PC-3 (cell line): ENCODE results near the gene DISC1. TPM values are rescaled to one million over a fixed set of nuclear protein-coding genes. Genes with fewer than 3 reads are reported as not detected.

Experiments
- ATAC-seq: fragments of 200-7000 bp; cut with Tn5 transposase; 2 replicates; pipeline ENCODE4 v1.9.1; 2020; ENCODE audit warnings: mild to moderate bottlenecking, moderate library complexity
- BruUV-seq: library from RNA; stranded (reverse); fragments of 400-500 nt; replicated peaks from 2 replicates; lab custom pipeline; 2021; lab: Mats Ljungman, UMichigan
- CTCF ChIA-PET: fragments of 300-600 bp; sonication (Branson Sonifier 250); formaldehyde crosslinking; loops from one replicate; lab custom pipeline; 2022; ENCODE audit warnings: antibody characterized with exemption; lab: Charles Lee
- POLR2A ChIA-PET: fragments of 300-600 bp; sonication (Branson Sonifier 250); formaldehyde crosslinking; loops from one replicate; lab custom pipeline; 2022; ENCODE audit warnings: antibody characterized with exemption; ENCODE audit not compliant: unreplicated experiment; lab: Charles Lee
- DNase-seq: peaks from one replicate; pipeline ENCODE4 v3.0.0-alpha.2; 2015
- H2AFZ ChIP-seq: fragments of 300-600 bp; sonication (generic); 2 replicates; pipeline ENCODE4 v1.6.0; 2016; ENCODE audit warnings: antibody characterized with exemption, low read length
- H3F3A ChIP-seq: fragments of 300-600 bp; sonication (generic); one replicate; pipeline ENCODE4 v1.6.0; 2017; ENCODE audit warnings: antibody characterized with exemption, low read length, control low read depth, mild to moderate bottlenecking; ENCODE audit not compliant: unreplicated experiment
- H3K27ac ChIP-seq: fragments of 300-600 bp; sonication (generic); 2 replicates; pipeline ENCODE4 v1.5.1; 2016; ENCODE audit warnings: mild to moderate bottlenecking, low read length
- H3K27me3 ChIP-seq: fragments of 300-600 bp; sonication (generic); 2 replicates; pipeline ENCODE4 v1.6.1; 2016; ENCODE audit warnings: low read length, mixed read lengths
- H3K36me3 ChIP-seq: fragments of 300-600 bp; sonication (generic); 2 replicates; pipeline ENCODE4 v1.6.1; 2016; ENCODE audit warnings: low read depth, mixed run types, low read length, mixed read lengths
- H3K4me1 ChIP-seq: fragments of 300-600 bp; sonication (generic); 2 replicates; pipeline ENCODE4 v1.5.1; 2016; ENCODE audit warnings: low read length; ENCODE audit not compliant: insufficient read depth
- H3K4me2 ChIP-seq: fragments of 300-600 bp; sonication (generic); 2 replicates; pipeline ENCODE4 v1.6.0; 2016; ENCODE audit warnings: low read length
- H3K4me3 ChIP-seq: fragments of 300-600 bp; sonication (generic); 2 replicates; pipeline ENCODE4 v1.5.1; 2016; ENCODE audit warnings: mild to moderate bottlenecking, low read length, mixed read lengths
- H3K79me2 ChIP-seq: fragments of 300-600 bp; sonication (generic); 2 replicates; pipeline ENCODE4 v1.6.1; 2017; ENCODE audit warnings: low read length, mixed read lengths
- H3K9ac ChIP-seq: fragments of 300-600 bp; sonication (generic); 2 replicates; pipeline ENCODE4 v1.6.0; 2016; ENCODE audit warnings: mild to moderate bottlenecking, low read length
- H3K9me2 ChIP-seq: fragments of 300-600 bp; sonication (generic); replicated peaks from 2 replicates; pipeline ENCODE4 v1.6.1; 2016; ENCODE audit warnings: mixed run types, low read length, mixed read lengths
- H3K9me3 ChIP-seq: fragments of 300-600 bp; sonication (generic); 2 replicates; pipeline ENCODE4 v1.6.1; 2016; ENCODE audit warnings: low read length, mixed read lengths
- H4K20me1 ChIP-seq: fragments of 300-600 bp; sonication (generic); 2 replicates; pipeline ENCODE4 v1.6.1; 2016; ENCODE audit warnings: low read length, mixed read lengths
- EZH2 ChIP-seq: fragments of 300-600 bp; sonication (generic); IDR thresholded peaks from one replicate; pipeline ENCODE4 v1.6.1; 2017; ENCODE audit warnings: antibody characterized with exemption, mild to moderate bottlenecking, low read length; ENCODE audit not compliant: unreplicated experiment
- EZH2phosphoT487 ChIP-seq: fragments of 300-600 bp; sonication (generic); IDR thresholded peaks from 2 replicates; pipeline ENCODE4 v1.6.1; 2018; ENCODE audit warnings: mild to moderate bottlenecking, antibody characterized with exemption, low read length, borderline replicate concordance
- intact Hi-C: fragments of 100-400 bp; cut with micrococcal nuclease; formaldehyde crosslinking; loops from 2 replicates; pipeline ENCODE4 v1.9.0; 2023
- total RNA-seq: library from RNA; depleted of rRNA; stranded (reverse); fragments of >200 nt; gene quantifications from 2 replicates; pipeline ENCODE4 v1.2.3, GENCODE V29; 2014
- TF ChIP-seq, protein P1 (sequence below): fragments of 300-600 bp; sonication (generic); conservative IDR thresholded peaks from 2 replicates; pipeline ENCODE4 v1.5.1; 2017; ENCODE audit warnings: antibody characterized with exemption, low read depth, mild to moderate bottlenecking, low read length

The DISC1 gene
- total RNA-seq, 1 experiment from 2014 or later, result 3.4 TPM

DNA sequence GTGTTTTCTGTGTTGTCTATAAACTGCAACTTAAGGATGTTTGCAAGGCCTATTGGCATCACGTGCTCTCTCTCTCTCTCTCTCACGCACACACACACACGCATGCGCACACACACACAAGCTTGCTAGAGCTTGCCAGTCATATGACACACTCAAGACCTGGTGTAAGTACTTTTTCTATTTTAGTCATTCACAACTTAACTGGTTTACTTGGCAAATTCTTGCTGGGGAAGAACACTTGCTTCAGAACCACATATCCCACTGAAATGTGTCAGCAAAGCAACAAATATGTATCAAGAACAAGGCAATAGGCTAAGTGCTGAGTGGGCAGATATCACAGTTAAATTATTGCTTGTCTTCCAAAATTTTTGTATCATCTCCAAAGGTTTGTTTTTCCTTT is 107.8 kb downstream of the DISC1 start:
- no peak overlapping the region for H3K9ac ChIP-seq
- intact Hi-C loops, result no loop called here
- H3K9me2 ChIP-seq, result peaks cover 4% of the 10 kb centered on the region; the same call in 1 of the 2 replicates
- no peak for DNase-seq
- BruUV-seq, result no TSS peak
- H3F3A ChIP-seq, result no peaks in the 10 kb centered on the region
- no peak overlapping the region for H3K4me3 ChIP-seq
- no peaks in the 10 kb centered on the region for H3K79me2 ChIP-seq
- H3K27me3 ChIP-seq, result no peaks in the 10 kb centered on the region
- no peaks in the 10 kb centered on the region for H3K36me3 ChIP-seq
- no peak overlapping the region for H3K27ac ChIP-seq
- H3K4me2 ChIP-seq, result no peak overlapping the region
- POLR2A ChIA-PET, result no interaction called here
- H3K9me3 ChIP-seq, result no peaks in the 10 kb centered on the region
- no peak for ATAC-seq
- CTCF ChIA-PET, result interaction anchor here (0.8 kb wide), 1 partner anchor 414 kb away, joined by 4 read pairs; no protein-coding TSS in a partner anchor
- no peaks in the 10 kb centered on the region for H3K4me1 ChIP-seq
- no peak overlapping the region for H2AFZ ChIP-seq
- H4K20me1 ChIP-seq, result no peaks in the 10 kb centered on the region
- TF ChIP-seq EZH2phosphoT487, result no peak
- TF ChIP-seq EZH2, result no peak
- TF ChIP-seq, protein P1, sequence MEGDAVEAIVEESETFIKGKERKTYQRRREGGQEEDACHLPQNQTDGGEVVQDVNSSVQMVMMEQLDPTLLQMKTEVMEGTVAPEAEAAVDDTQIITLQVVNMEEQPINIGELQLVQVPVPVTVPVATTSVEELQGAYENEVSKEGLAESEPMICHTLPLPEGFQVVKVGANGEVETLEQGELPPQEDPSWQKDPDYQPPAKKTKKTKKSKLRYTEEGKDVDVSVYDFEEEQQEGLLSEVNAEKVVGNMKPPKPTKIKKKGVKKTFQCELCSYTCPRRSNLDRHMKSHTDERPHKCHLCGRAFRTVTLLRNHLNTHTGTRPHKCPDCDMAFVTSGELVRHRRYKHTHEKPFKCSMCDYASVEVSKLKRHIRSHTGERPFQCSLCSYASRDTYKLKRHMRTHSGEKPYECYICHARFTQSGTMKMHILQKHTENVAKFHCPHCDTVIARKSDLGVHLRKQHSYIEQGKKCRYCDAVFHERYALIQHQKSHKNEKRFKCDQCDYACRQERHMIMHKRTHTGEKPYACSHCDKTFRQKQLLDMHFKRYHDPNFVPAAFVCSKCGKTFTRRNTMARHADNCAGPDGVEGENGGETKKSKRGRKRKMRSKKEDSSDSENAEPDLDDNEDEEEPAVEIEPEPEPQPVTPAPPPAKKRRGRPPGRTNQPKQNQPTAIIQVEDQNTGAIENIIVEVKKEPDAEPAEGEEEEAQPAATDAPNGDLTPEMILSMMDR, result no peak

DNA sequence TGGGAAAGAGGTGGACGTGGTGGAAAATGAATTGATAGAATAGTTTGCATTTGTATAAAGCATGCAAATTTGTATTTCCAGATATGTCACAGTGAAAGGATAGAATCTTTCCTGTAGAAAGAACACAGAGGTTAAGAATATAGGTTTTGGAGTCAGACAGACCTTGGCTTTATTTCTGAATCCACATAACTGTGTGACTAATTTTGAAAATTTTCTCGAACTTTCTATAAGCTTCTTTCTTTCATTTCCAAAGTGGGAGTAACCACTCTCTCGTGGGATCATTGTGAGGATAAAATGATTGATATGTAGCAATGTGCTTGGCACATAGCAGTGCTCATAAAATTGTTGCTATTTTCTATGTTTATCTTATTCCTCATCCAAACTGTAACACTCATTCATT is 108.8 kb downstream of the DISC1 start:
- Histone ChIP-seq H3K4me2 (no peak overlapping the region), H3K4me3 (no peak overlapping the region), H3K4me1 (no peaks in the 10 kb centered on the region), H3K9ac (no peak overlapping the region), H3K36me3 (no peaks in the 10 kb centered on the region), H3K79me2 (no peaks in the 10 kb centered on the region), H3K9me3 (no peaks in the 10 kb centered on the region), H3F3A (no peaks in the 10 kb centered on the region), H3K27me3 (no peaks in the 10 kb centered on the region), H3K9me2 (peaks cover 4% of the 10 kb centered on the region; the same call in 1 of the 2 replicates), H3K27ac (no peak overlapping the region), H4K20me1 (no peaks in the 10 kb centered on the region), H2AFZ (no peak overlapping the region)
- no peak for ATAC-seq
- DNase-seq, result no peak
- BruUV-seq, result no TSS peak
- intact Hi-C loops, result no loop called here
- TF ChIP-seq, protein P1, result no peak
- no peak for TF ChIP-seq EZH2phosphoT487
- TF ChIP-seq EZH2, result no peak
- ChIA-PET CTCF (no interaction called here), POLR2A (no interaction called here)

DNA sequence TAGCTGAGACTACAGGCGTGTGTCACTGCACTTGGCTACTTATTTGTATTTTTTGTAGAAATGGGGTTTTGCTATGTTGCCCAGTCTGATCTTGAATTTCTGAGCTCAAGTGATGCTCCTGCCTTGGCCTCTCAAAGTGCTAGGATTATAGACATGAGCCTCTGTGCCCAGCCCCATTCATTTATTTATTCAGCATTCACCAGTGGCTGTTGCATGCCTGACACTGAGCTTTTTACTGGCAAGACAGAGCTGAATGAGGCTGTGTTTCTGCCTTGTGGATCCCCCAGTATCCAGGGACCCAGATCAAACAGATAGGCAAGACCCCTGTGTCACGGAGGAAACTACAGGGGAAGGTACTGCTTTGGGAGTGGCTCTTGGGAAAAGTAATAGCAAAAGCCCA is 109.4 kb downstream of the DISC1 start:
- DNase-seq (no peak), ATAC-seq (no peak)
- Histone ChIP-seq H4K20me1 (no peaks in the 10 kb centered on the region), H3K4me3 (no peak overlapping the region), H3K79me2 (no peaks in the 10 kb centered on the region), H3K9me2 (peaks cover 4% of the 10 kb centered on the region; the same call in 1 of the 2 replicates), H3K9me3 (no peaks in the 10 kb centered on the region), H3K4me2 (no peak overlapping the region), H3K27ac (no peak overlapping the region), H3K27me3 (no peaks in the 10 kb centered on the region), H3K9ac (no peak overlapping the region), H2AFZ (no peak overlapping the region), H3F3A (no peaks in the 10 kb centered on the region), H3K4me1 (no peaks in the 10 kb centered on the region), H3K36me3 (no peaks in the 10 kb centered on the region)
- intact Hi-C loops, result no loop called here
- no TSS peak for BruUV-seq
- no peak for TF ChIP-seq EZH2
- no peak for TF ChIP-seq EZH2phosphoT487
- TF ChIP-seq, protein P1, result no peak
- POLR2A ChIA-PET, result no interaction called here
- CTCF ChIA-PET, result no interaction called here
